ENCODE measurements around the gene TMEM134.

Gene TMEM134

DNA sequence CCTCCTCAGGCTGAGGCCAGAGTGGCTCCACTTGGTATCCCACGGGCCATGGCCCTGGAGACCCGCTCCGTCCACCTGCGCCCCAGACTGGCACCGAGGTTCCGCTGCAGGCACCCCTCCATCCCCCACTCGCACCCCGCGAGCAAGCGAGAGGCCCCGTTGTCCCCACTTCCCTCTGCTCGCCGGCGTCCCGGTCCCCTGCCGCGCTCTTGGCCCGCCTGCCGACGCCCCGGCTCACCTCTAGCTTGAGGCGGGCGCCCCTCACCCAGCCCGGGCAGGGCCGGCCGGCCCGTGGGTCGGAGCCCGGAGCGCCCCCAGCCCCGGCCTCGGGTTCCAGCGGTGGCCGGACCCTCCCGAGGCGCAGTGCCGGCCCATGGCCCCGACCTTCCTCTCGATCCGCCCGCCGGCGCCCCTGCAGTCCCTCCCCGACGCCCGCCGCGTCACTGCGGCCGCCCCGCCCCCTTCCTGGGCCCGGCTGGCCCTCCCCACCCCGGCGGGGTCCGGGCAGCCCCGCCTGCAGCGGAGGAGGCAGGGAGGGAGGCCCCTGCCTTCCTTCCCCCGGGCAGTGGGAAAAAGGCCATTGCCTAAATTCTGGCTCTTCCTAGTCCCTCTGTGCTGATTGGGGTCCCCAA is 36.0 kb upstream of the TMEM134 start, which contains the start of gene PITPNM1:
PITPNM1 (minus strand) TSS at position 414 of the 632 bp plus-strand sequence. CDS start 1,183 bp downstream, outside the sequence.
- DNase-seq (ENCODE audit: low spot score), result peak; percentile 77
- CTCF ChIA-PET, result interaction anchor here (0.6 to 0.7 kb wide), 3 partner anchors 40 to 656 kb away, joined by 3 read pairs; partner anchors contain the start of gene PTPRCAP
- H3K27ac ChIP-seq, result peak within 1 kb of the TSS; percentile 100
- POLR2A ChIA-PET (ENCODE audit: low non-redundant PET), result interaction anchor here (0.5 to 1.1 kb wide), 3 partner anchors 36 to 103 kb away, joined by 3 to 4 read pairs (median 4); partner anchors contain the start of genes CORO1B, PPP1CA and TMEM134
- TF ChIP-seq, protein P1, sequence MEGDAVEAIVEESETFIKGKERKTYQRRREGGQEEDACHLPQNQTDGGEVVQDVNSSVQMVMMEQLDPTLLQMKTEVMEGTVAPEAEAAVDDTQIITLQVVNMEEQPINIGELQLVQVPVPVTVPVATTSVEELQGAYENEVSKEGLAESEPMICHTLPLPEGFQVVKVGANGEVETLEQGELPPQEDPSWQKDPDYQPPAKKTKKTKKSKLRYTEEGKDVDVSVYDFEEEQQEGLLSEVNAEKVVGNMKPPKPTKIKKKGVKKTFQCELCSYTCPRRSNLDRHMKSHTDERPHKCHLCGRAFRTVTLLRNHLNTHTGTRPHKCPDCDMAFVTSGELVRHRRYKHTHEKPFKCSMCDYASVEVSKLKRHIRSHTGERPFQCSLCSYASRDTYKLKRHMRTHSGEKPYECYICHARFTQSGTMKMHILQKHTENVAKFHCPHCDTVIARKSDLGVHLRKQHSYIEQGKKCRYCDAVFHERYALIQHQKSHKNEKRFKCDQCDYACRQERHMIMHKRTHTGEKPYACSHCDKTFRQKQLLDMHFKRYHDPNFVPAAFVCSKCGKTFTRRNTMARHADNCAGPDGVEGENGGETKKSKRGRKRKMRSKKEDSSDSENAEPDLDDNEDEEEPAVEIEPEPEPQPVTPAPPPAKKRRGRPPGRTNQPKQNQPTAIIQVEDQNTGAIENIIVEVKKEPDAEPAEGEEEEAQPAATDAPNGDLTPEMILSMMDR (conservative IDR thresholded peaks at IDR 0.05; ENCODE audit: low read depth), result no peak

DNA sequence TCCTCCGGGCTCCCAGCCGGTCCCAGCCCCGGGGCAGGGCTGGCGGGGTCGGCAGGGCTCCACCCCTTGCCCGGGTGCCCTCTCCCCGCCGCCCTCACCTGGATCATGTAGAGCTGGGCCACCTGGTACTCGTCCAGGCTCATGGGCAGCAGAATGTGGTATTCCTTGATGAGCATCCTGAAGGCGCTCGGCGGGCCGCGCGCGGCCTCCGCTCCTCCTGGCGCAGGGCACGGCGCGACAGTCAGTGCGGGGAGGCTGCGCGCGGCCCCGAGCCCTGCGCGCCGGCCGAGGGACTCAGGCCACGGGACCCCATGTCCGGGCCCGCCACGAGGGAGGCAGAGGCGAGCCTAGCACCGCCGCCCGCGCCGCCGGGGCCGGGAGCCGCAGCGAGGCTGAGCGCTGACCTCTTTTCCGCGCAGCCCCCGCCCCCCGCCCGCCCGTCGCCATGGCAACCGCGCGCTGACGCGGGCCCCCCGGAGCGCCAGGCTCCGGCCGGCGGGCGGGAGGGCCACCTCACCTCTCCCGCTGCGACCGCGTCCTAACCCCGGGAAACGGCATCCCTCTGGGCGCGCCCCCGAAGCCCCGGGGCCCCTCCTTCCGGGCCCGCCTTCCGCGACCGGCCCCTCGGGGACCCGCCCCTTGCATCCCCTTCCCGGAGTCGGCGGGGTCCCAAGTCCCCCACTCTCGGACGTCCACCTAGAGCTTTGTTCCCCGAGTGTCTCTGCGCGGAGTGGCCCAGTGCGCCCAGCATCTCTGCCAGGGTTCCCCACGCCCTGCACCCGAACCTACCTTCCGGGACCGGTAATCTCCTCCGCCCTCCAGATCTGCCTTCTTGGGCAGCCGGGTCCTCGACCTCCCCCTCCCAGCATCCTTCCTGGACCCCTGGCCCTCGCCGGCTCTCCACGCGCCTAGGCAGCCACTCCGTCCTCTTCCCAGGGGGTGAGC is 35.2 kb upstream of the TMEM134 start:
- peak overlapping the region; percentile 100 for H3K27ac ChIP-seq
- CTCF ChIA-PET, result no interaction called here

DNA sequence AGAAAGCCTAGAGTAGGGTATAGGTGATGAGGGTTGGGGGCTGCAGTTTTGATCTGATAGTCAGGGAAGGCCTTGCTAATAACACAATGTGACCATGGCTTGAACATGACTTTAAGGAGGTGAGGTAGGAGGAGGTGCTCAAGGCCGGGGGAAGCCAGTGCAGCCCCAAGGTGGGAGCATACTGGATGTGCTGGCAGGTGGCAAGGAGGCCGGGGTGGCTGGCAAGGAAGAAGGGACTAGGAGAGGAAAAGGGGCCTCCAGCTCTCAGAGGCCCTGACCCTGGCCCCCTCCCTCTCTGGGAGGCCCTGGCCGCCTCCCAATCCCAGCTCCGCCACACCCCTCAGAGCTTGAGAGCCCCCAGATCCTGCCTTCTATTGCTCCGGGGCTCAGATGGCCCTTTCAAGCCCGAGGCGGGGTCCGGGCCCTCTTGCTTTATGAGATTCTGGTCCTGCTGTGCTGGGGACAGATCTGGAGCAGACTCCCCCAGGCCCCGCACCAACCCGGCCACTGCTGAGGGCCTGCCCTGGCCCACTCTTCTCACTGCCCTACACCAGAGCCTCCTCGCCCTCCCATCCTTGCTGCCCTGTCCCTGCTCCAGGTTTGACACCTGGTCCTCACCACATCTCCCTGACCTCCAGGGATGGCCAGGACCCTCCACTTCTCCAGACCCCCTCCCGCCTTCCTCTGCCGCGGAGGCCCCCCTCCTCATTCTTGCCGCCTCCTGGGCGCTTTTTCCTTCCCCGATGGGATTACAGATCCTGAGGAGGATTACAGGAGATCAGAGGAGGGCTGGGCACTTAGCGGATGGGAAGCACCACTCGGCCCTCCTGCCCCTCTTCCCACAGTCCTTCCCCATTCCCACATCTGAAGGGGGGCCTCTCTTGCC is 34.3 kb upstream of the TMEM134 start:
- ChIA-PET POLR2A (ENCODE audit: low non-redundant PET) (no interaction called here), CTCF (no interaction called here)
- H3K27ac ChIP-seq, result peak overlapping the region; percentile 100
- TF ChIP-seq, protein P1 (conservative IDR thresholded peaks at IDR 0.05; ENCODE audit: low read depth), result no peak
- DNase-seq (ENCODE audit: low spot score), result no peak

More for the DNA sequence above, 35.2 kb upstream of the TMEM134 start:
- POLR2A ChIA-PET (ENCODE audit: low non-redundant PET), result interaction anchor here (1.0 kb wide), 1 partner anchor 103 kb away, joined by 4 read pairs; the partner anchor contains the start of gene PPP1CA
- TF ChIP-seq, protein P1 (conservative IDR thresholded peaks at IDR 0.05; ENCODE audit: low read depth), result no peak
- DNase-seq (ENCODE audit: low spot score), result no peak

DNA sequence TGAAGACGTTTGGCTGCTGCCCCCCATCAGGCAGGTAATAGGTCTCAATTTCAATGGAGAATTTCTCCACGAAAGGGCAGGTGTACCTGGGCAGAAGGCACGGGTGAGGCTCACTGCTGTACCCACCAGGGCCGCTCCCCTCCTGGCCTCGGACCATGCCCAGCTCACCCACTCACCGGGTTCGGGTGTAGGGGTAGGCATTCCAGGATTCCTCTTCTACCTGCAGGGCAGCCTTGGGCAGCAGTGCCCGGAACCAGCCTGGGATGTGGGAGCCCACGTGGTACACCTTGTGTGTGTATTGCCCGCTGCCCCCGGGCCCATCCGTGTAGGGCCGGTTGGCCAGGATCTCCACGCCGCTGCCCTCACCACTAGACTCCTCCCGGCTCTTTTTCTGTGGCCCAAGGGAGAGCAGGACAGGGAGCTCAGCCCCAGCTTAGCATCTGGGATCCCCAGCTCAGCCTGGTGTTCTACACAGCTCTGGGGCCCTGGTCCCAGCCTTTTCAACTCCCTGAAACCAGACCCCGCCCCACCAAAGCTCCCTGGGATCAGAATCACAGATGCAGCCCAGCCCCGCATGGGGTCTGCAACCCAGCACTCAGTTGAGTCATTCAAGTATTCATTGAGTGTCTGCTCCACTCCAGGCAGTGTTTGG is 33.4 kb upstream of the TMEM134 start:
- POLR2A ChIA-PET (ENCODE audit: low non-redundant PET), result no interaction called here
- TF ChIP-seq, protein P1 (conservative IDR thresholded peaks at IDR 0.05; ENCODE audit: low read depth), result no peak
- DNase-seq (ENCODE audit: low spot score), result no peak
- CTCF ChIA-PET, result no interaction called here
- peak overlapping the region; percentile 16; the same call in 1 of the 2 replicates for H3K27ac ChIP-seq

DNA sequence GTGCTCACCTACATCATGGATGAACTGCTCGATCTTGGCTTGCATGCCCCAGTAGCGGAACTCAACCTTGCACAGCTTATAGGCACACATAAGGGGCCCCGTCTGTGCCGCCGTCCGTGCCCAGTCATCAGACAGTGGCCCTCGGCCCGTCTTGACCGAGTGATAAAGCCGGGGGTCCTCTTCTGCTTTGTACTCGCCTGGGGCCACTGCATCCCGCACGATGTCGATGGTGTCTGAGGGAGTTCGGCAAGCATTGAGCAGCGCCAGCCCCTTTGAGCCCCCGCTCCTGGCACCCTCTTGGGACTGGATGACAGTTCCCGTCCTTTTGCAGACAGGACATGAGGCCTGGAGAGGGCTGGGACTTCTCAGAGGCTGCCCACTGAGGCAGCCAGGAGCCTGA is 32.8 kb upstream of the TMEM134 start:
- CTCF ChIA-PET, result no interaction called here
- TF ChIP-seq, protein P1 (conservative IDR thresholded peaks at IDR 0.05; ENCODE audit: low read depth), result no peak
- POLR2A ChIA-PET (ENCODE audit: low non-redundant PET), result interaction anchor here (0.5 kb wide), 1 partner anchor 1211 kb away, joined by 3 read pairs; no protein-coding TSS in a partner anchor
- DNase-seq (ENCODE audit: low spot score), result no peak
- H3K27ac ChIP-seq, result no peak overlapping the region

Data from RWPE1 (cell line).